HT-29 (cell line): Measurements from ENCODE around the gene RFTN1. TPM values are rescaled to one million over a fixed set of nuclear protein-coding genes. Genes with fewer than 3 reads are reported as not detected.

Experiments used
- DNase-seq: peaks from one replicate; pipeline ENCODE4 v3.0.0-alpha.2; 2015; ENCODE audit warnings: low spot score
- total RNA-seq: library from RNA; depleted of rRNA; stranded (reverse); fragments of >200 nt; shearing (Covaris generic); gene quantifications from 2 replicates; pipeline ENCODE4 v1.2.3, GENCODE V29; 2014

RFTN1 gene
- total RNA-seq, 1 experiment from 2014 or later: not detected

- no peak for DNase-seq
These were observed 15.8 kb upstream of the RFTN1 start for GRCh38 chr3:16529264-16529663.

GRCh38 chr3:16528581-16528993 is 15.1 kb upstream of the RFTN1 start:
- no peak for DNase-seq

- DNase-seq: no peak
These were observed 14.6 kb upstream of the RFTN1 start for GRCh38 chr3:16528106-16528505.

DNA sequence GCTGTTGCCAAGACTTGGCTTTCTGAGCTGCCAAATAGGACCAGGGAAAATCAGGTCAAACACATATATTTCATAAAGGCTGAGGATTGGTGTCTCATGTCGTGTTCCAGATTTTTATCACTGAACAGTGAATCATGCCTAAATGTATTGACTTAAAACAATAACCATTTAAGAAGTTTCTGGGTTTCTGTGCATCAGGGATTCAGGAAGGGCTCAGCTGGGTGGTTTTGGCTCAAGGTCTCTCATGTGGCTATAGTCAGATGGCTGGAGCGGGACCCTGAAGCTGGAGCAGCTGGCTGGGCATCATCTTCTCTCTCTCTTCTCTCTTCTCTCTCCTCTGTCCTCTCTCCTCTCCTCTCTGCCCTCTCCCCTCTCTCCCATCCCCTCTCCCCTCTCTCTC is 10.7 kb upstream of the RFTN1 start:
- DNase-seq: no peak

- DNase-seq: no peak
These were observed 10.3 kb upstream of the RFTN1 start for GRCh38 chr3:16523778-16524177.

DNA sequence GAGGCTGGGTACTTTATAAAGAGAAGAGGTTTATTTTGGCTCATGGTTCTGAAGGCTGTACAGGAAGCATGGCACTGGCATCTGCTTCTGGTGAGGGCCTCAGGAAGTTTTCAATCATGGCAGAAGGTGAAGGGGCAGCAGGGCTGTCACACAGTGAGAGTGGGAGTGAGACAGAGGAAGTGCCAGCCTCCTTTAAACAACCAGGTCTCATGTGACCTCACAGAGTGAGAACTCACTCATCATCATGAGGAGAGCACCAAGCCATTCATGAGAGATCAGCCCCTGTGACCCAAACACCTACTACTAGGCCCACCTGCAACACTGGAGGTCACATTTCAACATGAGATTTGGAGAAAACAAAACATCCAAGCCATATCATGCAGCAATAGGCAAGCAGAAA is 9.3 kb upstream of the RFTN1 start:
- DNase-seq: no peak

- no peak for DNase-seq
These were observed 7.7 kb upstream of the RFTN1 start for GRCh38 chr3:16520970-16521881.

DNA sequence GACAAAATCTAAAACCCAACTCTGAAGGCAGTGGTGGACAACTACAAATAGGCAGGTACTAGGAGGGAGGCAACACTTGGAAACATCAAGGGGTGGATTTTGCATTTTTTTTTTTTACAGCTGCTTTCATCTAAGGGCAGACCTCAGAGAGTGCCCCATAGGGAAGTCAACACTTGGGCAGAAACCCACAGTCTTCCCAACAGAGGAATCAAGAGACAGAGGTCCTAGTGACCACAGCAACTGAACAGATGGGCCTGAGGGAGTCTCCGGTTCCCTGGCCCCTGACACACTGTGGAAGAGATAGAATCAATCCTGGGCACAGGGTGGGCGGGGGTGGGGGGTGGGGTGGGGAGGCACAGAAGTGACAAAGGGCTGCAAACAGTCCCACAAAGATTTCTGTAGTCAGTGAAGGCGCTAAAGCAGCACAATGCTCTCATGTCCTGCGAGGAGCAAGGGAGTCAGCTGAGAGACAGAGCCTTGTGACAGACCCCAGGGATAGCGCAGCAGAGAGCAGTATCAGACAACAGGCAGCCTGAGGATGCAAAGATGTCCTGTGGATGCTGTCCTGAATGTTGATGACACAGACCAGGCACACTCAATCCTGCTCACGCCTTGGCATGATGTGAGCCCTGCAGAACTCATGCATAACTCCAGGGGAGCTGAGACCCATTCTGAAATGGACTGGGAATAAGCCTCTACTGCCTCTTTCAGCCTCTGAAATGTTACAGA is 6.9 kb upstream of the RFTN1 start:
- no peak for DNase-seq

DNA sequence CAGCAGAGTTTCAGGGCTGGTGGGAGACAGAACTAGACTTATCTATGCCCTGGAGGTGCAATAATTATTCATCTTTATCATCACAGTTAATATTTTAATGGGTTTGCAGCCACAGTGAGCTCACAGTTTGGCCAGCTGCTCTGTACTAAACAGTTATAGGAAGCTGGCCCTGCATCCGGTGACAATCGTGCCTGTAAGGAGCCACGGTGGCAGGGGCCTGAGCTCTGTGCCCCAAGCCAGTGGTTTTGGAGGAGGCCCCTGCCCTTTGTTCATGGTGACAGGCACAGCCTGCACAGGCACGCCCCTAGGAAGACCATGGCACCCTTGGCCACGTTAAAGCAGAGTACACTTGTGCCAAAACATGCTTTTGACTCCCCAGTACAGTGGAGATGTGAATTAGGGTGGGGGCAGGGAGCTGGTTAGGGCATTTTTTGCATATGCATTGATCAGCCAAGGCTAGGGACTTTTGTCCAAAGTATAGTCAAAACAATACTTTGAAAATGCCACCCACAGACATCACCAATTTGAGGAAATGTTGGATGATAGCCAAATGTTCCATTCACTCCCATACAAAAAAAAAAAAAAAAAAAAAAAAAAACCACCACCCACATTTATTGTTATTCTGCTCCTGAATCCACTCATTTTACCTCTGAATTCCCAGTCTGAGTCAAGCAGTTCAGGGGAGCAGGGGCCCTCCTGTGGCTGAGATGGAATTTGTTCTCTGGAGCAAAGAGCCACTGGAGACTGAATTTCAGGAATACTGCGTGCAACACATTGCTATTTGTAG is 3.4 kb upstream of the RFTN1 start:
- DNase-seq: no peak

DNA sequence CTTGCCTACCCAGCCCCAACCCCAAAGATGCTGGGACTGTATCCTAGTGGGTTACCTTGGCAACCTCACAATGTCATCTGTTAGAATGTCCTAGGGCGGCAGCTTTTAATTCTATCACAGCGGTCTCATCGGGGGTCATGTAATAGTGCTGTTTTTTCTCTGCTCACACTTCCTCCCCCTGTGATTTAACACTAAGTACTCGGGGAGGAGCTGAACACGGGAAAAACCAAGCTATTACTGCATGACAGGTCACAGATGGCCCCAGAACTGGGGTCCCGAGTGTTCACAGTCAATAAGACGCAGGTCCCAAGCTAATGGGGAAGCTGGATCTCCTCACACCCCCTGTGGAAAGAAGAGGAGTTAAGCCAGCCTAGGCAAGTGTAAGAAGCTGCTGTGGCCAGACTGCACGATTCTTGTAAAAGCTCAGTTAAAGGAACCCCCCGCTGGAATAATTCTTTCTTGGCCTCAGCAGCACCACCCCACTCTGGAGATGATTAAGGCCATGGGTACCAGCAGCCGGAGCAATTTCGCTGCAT is 2.5 kb upstream of the RFTN1 start:
- no peak for DNase-seq

- DNase-seq: no peak
These were observed 1.4 kb upstream of the RFTN1 start for GRCh38 chr3:16514755-16515353.

DNA sequence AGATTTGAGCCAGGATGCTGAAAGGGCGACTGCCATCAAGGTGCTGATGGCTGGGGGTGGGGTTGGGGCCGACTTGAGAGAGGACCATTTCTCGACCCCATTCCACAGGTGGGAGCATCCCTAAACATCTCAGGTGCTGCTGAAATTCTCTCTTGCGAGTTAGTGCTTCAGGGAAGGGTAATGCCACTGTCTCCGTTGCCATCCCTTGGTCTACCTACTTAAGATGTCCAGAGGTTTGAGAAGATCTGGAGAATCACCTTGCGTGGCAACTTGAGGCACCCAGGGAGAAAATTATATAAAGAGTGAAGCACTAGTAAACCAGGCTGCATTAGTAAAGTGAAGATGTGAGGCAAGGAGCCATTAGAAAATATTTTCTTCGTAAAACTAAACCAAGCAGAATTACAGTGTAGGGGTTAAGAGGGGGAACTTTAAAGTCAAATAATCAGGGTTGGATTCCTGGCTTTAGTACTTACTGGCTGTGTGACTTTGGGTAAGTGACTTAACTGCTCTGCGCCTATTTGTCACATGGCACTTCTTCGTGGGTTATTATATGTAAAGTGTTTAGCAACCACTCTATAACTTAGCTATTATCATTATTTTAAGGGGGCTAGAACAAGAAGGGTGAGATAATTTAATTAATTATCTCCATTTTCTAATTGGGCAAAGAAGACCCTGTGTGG is 662 bp upstream of the RFTN1 start:
- no peak for DNase-seq

- no peak for DNase-seq
These were observed 911 bp downstream of the RFTN1 start for GRCh38 chr3:16512435-16513140.

DNA sequence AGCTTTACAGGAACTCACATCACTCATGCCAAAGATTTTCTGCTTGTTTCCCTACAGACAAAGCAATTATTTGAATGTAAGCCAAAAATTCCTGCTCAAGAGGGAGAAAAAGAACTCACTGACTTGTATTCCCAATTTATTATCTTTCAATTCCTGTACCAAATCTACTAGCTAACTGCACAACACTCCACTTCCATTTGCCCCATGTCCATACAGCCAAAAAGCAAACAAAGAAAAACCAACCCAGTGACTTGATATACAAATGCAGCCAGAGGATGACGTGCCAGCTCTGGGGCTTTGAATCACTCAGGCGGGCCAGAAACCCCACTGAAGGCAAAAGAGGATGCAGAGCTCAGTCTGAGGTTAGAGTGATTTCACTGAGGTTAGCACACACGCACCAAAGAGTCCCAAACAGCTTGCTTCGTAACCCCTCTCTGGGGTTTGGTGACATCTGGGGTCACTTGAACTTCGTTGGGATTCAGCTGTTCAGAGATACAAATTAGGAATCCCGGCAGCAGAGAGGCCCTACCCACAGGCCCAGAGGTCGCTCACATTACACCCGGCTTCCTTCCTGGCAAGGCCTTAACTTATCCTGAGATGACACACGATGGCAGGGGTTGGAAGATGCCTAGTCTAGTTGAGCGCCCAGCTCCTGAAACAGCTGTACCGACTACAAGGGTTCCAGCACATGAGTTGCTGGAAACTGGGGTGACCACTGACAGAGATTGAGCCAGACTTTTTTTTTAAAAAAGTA is 1.6 kb downstream of the RFTN1 start:
- no peak for DNase-seq

- DNase-seq: no peak
These were observed 2.7 kb downstream of the RFTN1 start for GRCh38 chr3:16510620-16511319.

DNA sequence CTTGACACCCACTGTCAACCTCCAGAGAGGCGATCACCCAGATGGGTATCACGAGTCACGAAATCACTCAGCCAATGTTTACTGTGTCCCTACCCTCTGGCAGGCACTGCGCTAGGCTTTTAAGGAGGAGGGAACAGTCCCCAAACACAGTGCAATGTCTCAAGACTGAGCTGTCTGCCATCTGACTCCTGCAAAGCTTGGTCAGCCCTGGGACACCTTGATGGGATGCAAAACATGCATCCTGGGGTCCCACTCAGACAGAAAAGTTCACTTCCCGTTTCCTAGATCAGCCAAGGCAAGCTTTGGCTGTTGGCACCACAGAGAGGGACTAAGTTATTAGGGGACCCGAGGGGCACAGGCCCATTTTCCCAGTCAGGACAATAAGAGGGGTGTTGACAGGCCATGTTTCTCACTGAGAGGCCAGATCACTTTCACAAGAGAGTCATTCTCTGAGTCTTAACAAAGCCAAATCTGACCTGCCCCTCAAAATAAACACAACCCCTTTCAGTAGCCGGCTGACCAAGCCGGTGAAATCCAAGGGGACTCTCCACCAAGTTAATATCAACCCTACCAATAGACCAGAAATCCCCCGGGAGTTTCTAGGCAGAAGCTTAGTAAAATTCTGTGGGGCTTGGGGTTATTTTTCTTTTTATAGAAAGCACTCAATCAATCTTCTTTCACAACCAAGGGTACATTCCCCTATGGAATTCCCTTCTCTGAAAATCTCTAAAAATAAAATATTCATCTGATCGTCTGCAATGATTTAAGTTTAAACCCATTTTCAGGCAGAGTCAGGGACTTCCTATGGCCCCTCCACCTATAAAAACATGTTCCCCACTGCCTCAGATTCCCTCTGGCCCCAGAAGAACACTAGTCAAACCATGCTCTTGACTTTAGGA is 3.5 kb downstream of the RFTN1 start:
- no peak for DNase-seq

GRCh38 chr3:16508591-16508995 is 4.9 kb downstream of the RFTN1 start:
- no peak for DNase-seq

- DNase-seq: no peak
These were observed 5.3 kb downstream of the RFTN1 start for GRCh38 chr3:16508243-16508578.
